HCT116 (cell line): ENCODE data around the gene OR10A6. TPM values are rescaled to one million over a fixed set of nuclear protein-coding genes. Genes with fewer than 3 reads are reported as not detected.

ENCODE experiments used
- ATAC-seq: fragments of 200-7000 bp; cut with Tn5 transposase; 2 replicates; pipeline ENCODE4 v1.9.1; 2020; ENCODE audit warnings: mild to moderate bottlenecking, moderate library complexity
- BruUV-seq: library from RNA; stranded (reverse); fragments of 400-500 nt; replicated peaks from 2 replicates; lab custom pipeline; 2021; lab: Mats Ljungman, UMichigan
- CTCF ChIA-PET: fragments of 300-600 bp; sonication (Branson Sonifier 250); formaldehyde crosslinking; loops from one replicate; lab custom pipeline; 2021; ENCODE audit warnings: antibody characterized with exemption; lab: Charles Lee
- POLR2A ChIA-PET: fragments of 300-600, 350-600 bp; sonication (Branson Sonifier 250); formaldehyde crosslinking; loops from one replicate; lab custom pipeline; 2021; ENCODE audit warnings: antibody characterized with exemption; lab: Charles Lee
- RAD21 ChIA-PET, 2 experiments: fragments of 300-600 bp; sonication (Branson Sonifier 250); formaldehyde crosslinking; loops; one replicate each; lab custom pipeline; 2023; ENCODE audit warnings: low total read pairs in 2 of 2; ENCODE audit not compliant: uncharacterized antibody in 2 of 2, unreplicated experiment in 2 of 2, low non-redundant PET in 1 of 2; lab: Charles Lee
- DNase-seq: peaks from one replicate; pipeline ENCODE4 v3.0.0-alpha.2; 2010; ENCODE audit warnings: low read depth, low spot score
- H2AFZ ChIP-seq: fragments of 200-600 bp; shearing (Covaris generic), sonication (generic); 2 replicates; pipeline ENCODE4 v1.6.1; 2017; ENCODE audit warnings: low read depth, mixed run types, mixed read lengths, antibody characterized with exemption, low read length; ENCODE audit not compliant: poor library complexity, severe bottlenecking
- H3K27ac ChIP-seq: 2 replicates; pipeline ENCODE4 v1.5.1; 2012; ENCODE audit warnings: low read depth, low read length
- H3K27me3 ChIP-seq: fragments of 200-600 bp; sonication (generic); 2 replicates; pipeline ENCODE4 v1.6.1; 2016; ENCODE audit warnings: mixed run types, low read length, mixed read lengths; ENCODE audit not compliant: insufficient read depth
- H3K36me3 ChIP-seq, 2 experiments: fragments of 200-500 bp in 1 of 2; fragments of 200-600 bp in 1 of 2; sonication (Bioruptor generic) in 1 of 2; sonication (generic) in 1 of 2; 2 replicates each; pipeline versions ENCODE4 v1.5.1 to v1.6.1; 2014 to 2016; ENCODE audit warnings: low read length in 2 of 2, inconsistent platforms in 1 of 2, mixed read lengths in 1 of 2, mixed run types in 1 of 2; ENCODE audit not compliant: insufficient read depth in 2 of 2, control insufficient read depth in 1 of 2
- H3K4me1 ChIP-seq, 2 experiments: fragments of 200-600 bp in 1 of 2; sonication (generic) in 1 of 2; 2 replicates each; pipeline versions ENCODE4 v1.5.1 to v1.6.1; 2012 to 2017; ENCODE audit warnings: low read length in 2 of 2, inconsistent platforms in 1 of 2, mild to moderate bottlenecking in 1 of 2, mixed read lengths in 1 of 2, mixed run types in 1 of 2, moderate library complexity in 1 of 2; ENCODE audit not compliant: insufficient read depth in 2 of 2, control insufficient read depth in 1 of 2
- H3K4me2 ChIP-seq: fragments of 200-600 bp; sonication (generic); 2 replicates; pipeline ENCODE4 v1.6.1; 2017; ENCODE audit warnings: mixed run types, low read length, mixed read lengths
- H3K4me3 ChIP-seq, 2 experiments: fragments of 200-600 bp in 1 of 2; sonication (generic) in 1 of 2; replicated peaks in 1 of 2; 2 replicates each; pipeline ENCODE4 v1.5.1; 2011 to 2016; ENCODE audit warnings: low read length in 2 of 2, control low read depth in 1 of 2, low read depth in 1 of 2, mild to moderate bottlenecking in 1 of 2, mixed read lengths in 1 of 2, mixed run types in 1 of 2
- H3K79me2 ChIP-seq: fragments of 200-600 bp; sonication (generic); 2 replicates; pipeline ENCODE4 v1.6.1; 2017; ENCODE audit warnings: mild to moderate bottlenecking, mixed run types, low read length, moderate library complexity, mixed read lengths; ENCODE audit not compliant: insufficient read depth
- H3K9ac ChIP-seq: fragments of 200-600 bp; sonication (generic); 2 replicates; pipeline ENCODE4 v1.6.1; 2016; ENCODE audit warnings: low read length, mixed read lengths
- H3K9me2 ChIP-seq: fragments of 200-600 bp; sonication (generic), shearing (Covaris generic); 2 replicates; pipeline ENCODE4 v1.6.1; 2017; ENCODE audit warnings: mixed run types, mild to moderate bottlenecking, moderate library complexity; ENCODE audit not compliant: insufficient read depth
- H3K9me3 ChIP-seq, 2 experiments: fragments of 200-500 bp in 1 of 2; fragments of 200-600 bp in 1 of 2; sonication (Bioruptor generic) in 1 of 2; sonication (generic) in 1 of 2; 2 replicates each; pipeline ENCODE4 v1.6.1; 2014 to 2017; ENCODE audit warnings: low read length in 2 of 2, mixed read lengths in 2 of 2, inconsistent platforms in 1 of 2, low read depth in 1 of 2, mild to moderate bottlenecking in 1 of 2, mixed run types in 1 of 2, moderate library complexity in 1 of 2; ENCODE audit not compliant: control insufficient read depth in 1 of 2, insufficient read depth in 1 of 2
- H4K20me1 ChIP-seq: fragments of 200-600 bp; sonication (generic), shearing (Covaris generic); 2 replicates; pipeline ENCODE4 v1.6.1; 2017; ENCODE audit warnings: mixed run types, mild to moderate bottlenecking, moderate library complexity; ENCODE audit not compliant: insufficient read depth
- CBX3 ChIP-seq: IDR thresholded peaks from 2 replicates; pipeline ENCODE4 v1.6.1; 2012; ENCODE audit warnings: low read depth
- EZH2 ChIP-seq: fragments of 200-600 bp; sonication (generic); IDR thresholded peaks from 2 replicates; pipeline ENCODE4 v1.6.1; 2017; ENCODE audit warnings: antibody characterized with exemption, mixed run types
- EZH2phosphoT487 ChIP-seq: fragments of 200-600 bp; IDR thresholded peaks from 2 replicates; pipeline ENCODE4 v1.6.1; 2018; ENCODE audit warnings: antibody characterized with exemption, borderline replicate concordance
- FOSL1 ChIP-seq: IDR thresholded peaks from 2 replicates; pipeline ENCODE4 v1.6.1; 2012; ENCODE audit warnings: low read depth
- SIN3A ChIP-seq: IDR thresholded peaks from 2 replicates; pipeline ENCODE4 v1.6.1; 2012; ENCODE audit warnings: low read depth
- SP1 ChIP-seq: IDR thresholded peaks from 2 replicates; pipeline ENCODE4 v1.6.1; 2012; ENCODE audit warnings: low read depth
- SRF ChIP-seq: IDR thresholded peaks from 2 replicates; pipeline ENCODE4 v1.6.1; 2012; ENCODE audit warnings: low read depth
- TCF7L2 ChIP-seq: IDR thresholded peaks from 2 replicates; pipeline ENCODE4 v1.7.0; 2011; ENCODE audit warnings: borderline replicate concordance, inconsistent platforms; ENCODE audit not compliant: insufficient read depth, insufficient read length; ENCODE audit errors: extremely low read depth
- ZBTB33 ChIP-seq: IDR thresholded peaks from 2 replicates; pipeline ENCODE4 v1.6.1; 2011; ENCODE audit warnings: mild to moderate bottlenecking, low read length, moderate library complexity; ENCODE audit not compliant: insufficient replicate concordance; ENCODE audit errors: extremely low read depth
- ZNF274 ChIP-seq: fragments of 200-500 bp; sonication (Bioruptor generic); IDR thresholded peaks from 2 replicates; pipeline ENCODE4 v1.6.1; 2014; ENCODE audit warnings: mild to moderate bottlenecking, low read depth, low read length, inconsistent platforms
- intact Hi-C: fragments of 100-400 bp; cut with micrococcal nuclease; formaldehyde crosslinking; loops from 2 replicates; pipeline ENCODE4 v1.10.0; 2022
- total RNA-seq: library from RNA; stranded (reverse); gene quantifications from one replicate; pipeline ENCODE4 v1.2.1, GENCODE V29; 2021; ENCODE audit not compliant: unreplicated experiment
- TF ChIP-seq, protein P1 (sequence below): IDR thresholded peaks from 2 replicates; pipeline ENCODE4 v1.6.1; 2012
- TF ChIP-seq, protein P2 (sequence below): IDR thresholded peaks from 2 replicates; pipeline ENCODE4 v1.6.1; 2012
- TF ChIP-seq, protein P3 (sequence below), 3 experiments: fragments of 200-600 bp in 1 of 3; sonication (generic) in 1 of 3; IDR thresholded peaks in 2 of 3; conservative IDR thresholded peaks in 1 of 3; 2 replicates each; pipeline ENCODE4 v1.5.1; 2012 to 2017; ENCODE audit warnings: low read depth in 2 of 3, low read length in 2 of 3, antibody characterized with exemption in 1 of 3, borderline replicate concordance in 1 of 3, control low read depth in 1 of 3, mild to moderate bottlenecking in 1 of 3, mixed read lengths in 1 of 3, mixed run types in 1 of 3, moderate library complexity in 1 of 3; ENCODE audit not compliant: insufficient read depth in 1 of 3

The OR10A6 gene
- total RNA-seq, 1 experiment from 2014 or later = not detected

- Histone ChIP-seq H3K9me3 (no peaks in the 10 kb centered on the region), H3K27me3 (peaks cover 34% of the 10 kb centered on the region; the same call in 1 of the 2 replicates), H3K36me3 (no peaks in the 10 kb centered on the region), H2AFZ (no peak overlapping the region), H4K20me1 (no peaks in the 10 kb centered on the region), H3K27ac (no peak overlapping the region), H3K79me2 (no peaks in the 10 kb centered on the region), H3K4me2 (no peak overlapping the region), H3K4me1 (no peaks in the 10 kb centered on the region), H3K4me3 (no peak overlapping the region), H3K9ac (no peak overlapping the region), H3K9me2 (no peaks in the 10 kb centered on the region)
- POLR2A ChIA-PET = no interaction called here
- RAD21 ChIA-PET = no interaction called here
- DNase-seq (no peak), ATAC-seq (no peak)
- intact Hi-C loops = no loop called here
- no TSS peak for BruUV-seq
- TF ChIP-seq ZNF274 = no peak
- no peak for TF ChIP-seq ZBTB33
- no peak for TF ChIP-seq SP1
- no peak for TF ChIP-seq FOSL1
- TF ChIP-seq SIN3A = no peak
- no peak for TF ChIP-seq CBX3
- TF ChIP-seq, protein P1, sequence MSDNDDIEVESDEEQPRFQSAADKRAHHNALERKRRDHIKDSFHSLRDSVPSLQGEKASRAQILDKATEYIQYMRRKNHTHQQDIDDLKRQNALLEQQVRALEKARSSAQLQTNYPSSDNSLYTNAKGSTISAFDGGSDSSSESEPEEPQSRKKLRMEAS = no peak
- TF ChIP-seq, protein P2, sequence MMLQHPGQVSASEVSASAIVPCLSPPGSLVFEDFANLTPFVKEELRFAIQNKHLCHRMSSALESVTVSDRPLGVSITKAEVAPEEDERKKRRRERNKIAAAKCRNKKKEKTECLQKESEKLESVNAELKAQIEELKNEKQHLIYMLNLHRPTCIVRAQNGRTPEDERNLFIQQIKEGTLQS = no peak
- TF ChIP-seq EZH2 = no peak
- no peak for TF ChIP-seq TCF7L2
- TF ChIP-seq, protein P3, sequence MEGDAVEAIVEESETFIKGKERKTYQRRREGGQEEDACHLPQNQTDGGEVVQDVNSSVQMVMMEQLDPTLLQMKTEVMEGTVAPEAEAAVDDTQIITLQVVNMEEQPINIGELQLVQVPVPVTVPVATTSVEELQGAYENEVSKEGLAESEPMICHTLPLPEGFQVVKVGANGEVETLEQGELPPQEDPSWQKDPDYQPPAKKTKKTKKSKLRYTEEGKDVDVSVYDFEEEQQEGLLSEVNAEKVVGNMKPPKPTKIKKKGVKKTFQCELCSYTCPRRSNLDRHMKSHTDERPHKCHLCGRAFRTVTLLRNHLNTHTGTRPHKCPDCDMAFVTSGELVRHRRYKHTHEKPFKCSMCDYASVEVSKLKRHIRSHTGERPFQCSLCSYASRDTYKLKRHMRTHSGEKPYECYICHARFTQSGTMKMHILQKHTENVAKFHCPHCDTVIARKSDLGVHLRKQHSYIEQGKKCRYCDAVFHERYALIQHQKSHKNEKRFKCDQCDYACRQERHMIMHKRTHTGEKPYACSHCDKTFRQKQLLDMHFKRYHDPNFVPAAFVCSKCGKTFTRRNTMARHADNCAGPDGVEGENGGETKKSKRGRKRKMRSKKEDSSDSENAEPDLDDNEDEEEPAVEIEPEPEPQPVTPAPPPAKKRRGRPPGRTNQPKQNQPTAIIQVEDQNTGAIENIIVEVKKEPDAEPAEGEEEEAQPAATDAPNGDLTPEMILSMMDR (IDR thresholded peaks at IDR 0.05 in 2 of 3, conservative IDR thresholded peaks at IDR 0.05 in 1 of 3; ENCODE audit: borderline replicate concordance in 1 of 3, insufficient read depth in 1 of 3, low read depth in 2 of 3, low read length in 2 of 3) = no peak
- no peak for TF ChIP-seq SRF
- TF ChIP-seq EZH2phosphoT487 = no peak
- CTCF ChIA-PET = no interaction called here
Measured at GRCh38 chr11:7971846-7972245, 40.8 kb upstream of the OR10A6 start.
